HG03460 (cell line): Measurements from ENCODE around the gene AHI1.

Experiments
- ATAC-seq: cut with Tn5 transposase; IDR thresholded peaks from one replicate; pipeline ENCODE4 v1.9.1; 2021; ENCODE audit not compliant: unreplicated experiment

Gene AHI1

DNA sequence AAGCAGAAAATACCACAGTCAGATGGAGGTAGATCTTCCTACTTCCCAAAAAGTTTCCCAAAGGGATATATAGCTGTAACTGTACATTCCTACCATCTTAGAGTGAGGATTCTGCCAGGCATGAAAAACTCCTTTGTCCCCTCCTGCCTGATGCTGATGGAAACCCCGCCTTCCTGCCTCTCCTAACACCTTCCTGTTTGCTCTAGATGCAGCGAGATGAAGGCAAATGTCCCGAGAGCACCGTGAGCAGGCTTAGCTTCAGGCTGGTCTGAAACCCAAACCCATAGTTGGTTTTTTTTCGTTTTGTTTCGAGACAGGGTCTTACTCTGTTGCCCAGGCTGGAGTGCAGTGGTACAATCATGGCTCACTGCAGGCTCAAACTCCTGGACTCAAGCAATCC, 260.8 kb downstream of the AHI1 start:
- no peak for ATAC-seq

DNA sequence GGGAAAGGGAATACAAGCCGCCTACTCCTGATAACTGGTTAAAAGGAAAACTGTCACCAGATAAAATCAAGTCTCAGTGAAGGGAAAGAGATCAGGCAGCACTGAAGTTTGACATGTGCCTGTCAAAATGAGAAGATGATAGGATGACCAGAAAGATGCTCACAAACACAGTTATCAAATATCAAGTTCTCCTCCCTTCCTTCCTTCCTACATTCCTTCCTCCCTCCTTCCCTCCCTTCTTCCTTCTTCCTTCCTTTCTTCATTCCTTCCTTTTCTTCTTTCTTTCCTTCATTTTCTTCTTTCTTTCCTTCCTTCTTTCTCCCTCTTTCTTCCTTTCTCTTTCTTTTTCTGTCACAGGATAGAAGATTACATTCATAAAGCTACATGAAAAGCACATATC, 261.2 kb downstream of the AHI1 start:
- ATAC-seq: no peak

DNA sequence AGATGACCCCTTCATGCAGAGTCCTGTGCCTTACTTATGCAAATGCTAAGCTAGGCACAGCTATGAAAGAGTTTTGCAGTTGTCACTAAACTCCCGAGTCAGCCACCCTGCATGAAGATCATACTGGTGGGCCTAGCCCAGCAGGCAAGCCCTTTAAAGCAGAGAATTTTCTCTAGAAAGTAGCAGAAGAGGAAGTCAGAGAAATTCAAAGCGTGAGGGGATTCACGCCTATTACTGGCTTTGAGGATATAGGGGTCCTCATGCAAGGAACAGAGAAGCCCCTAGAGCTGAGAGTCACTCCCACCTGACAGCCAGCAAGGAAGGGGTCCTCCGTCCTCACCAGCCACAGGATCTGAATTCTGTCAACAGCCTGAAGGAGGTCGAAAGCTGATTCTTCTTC, 261.8 kb downstream of the AHI1 start:
- no peak for ATAC-seq

DNA sequence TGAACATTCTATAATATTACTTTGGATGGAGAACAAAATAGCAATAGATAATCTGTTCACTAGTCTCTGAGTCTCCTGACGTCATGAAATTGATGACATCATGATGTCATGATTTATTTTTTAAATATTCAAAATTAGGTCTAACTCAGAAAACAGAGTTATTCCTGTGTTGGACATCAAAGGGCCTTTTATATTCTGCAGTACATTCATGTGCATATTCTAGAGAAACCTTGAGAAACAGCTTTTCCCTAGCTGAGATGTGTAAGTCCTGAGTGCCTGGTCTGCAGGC, 263.1 kb downstream of the AHI1 start:
- no peak for ATAC-seq

DNA sequence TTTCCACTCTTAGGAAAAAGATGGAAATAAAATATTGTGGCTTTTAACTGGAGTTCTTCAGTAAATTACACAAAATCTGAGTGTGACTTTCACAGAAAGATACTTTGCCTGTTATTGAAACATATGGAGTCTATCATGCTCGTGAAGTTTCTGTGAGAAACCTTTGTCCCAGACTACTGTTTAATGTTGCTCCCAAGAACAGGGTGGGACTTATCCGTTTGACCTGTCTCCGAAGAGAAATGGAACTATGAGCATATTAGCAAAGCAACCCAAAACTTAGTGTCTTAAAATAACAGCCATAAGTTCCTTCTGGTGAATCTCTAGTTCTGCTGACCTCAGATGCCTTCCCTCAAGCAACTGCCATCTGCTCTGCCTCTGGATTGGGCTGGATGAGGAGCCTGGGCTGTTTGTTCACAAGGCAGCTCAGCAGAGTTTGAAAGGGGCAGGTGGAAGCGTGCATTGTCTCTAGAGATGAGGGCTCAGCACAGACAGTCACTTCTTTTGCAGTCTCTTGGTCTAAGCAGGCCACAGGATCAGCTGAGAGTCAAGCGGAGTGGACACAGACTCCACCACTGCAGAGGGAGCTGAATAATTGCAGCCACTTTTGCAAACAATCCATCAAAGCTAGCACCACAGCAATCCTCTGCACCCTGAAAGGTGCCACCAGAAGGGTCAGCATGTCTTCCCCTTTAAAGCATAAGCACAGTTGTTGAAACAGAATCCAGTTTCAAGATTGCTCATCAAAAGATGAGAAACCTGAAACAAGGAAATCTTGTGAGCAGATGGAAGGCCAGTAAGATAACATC, 263.7 kb downstream of the AHI1 start:
- peak; percentile 45 for ATAC-seq
